ENCODE data around the gene TMEM98. TPM values are rescaled to one million over a fixed set of nuclear protein-coding genes. Genes with fewer than 3 reads are reported as not detected.
"Not testable (repeated sequence)": the region's sequence is repeated elsewhere in the genome, so short reads cannot be mapped to it uniquely, and the experiment has no call there.

Gene TMEM98
- total and polyA plus RNA-seq, 2 of the 8 experiments (the other 6 are each of a cell fraction or from before 2014, with no cell fraction given): 86.1 to 232 TPM

- TF ChIP-seq RAD21 (IDR thresholded peaks at IDR 0.05 in 1 of 2, conservative IDR thresholded peaks at IDR 0.05 in 1 of 2; ENCODE audit: low read depth in 2 of 2, low read length in 2 of 2) (no peak), POLR2A (IDR thresholded peaks at IDR 0.05; ENCODE audit: control extremely low read depth in 1 of 2, low read depth in 2 of 2, low read length in 2 of 2) (no peak), SUZ12 (IDR thresholded peaks at IDR 0.05; ENCODE audit: low read length) (no peak), ATF2 (IDR thresholded peaks at IDR 0.05; ENCODE audit: low read length) (no peak), ATF3 (IDR thresholded peaks at IDR 0.05; ENCODE audit: insufficient read depth, low read depth, low read length) (no peak), TCF12 (IDR thresholded peaks at IDR 0.05; ENCODE audit: low read depth, low read length) (no peak), TAF1 (IDR thresholded peaks at IDR 0.05; ENCODE audit: low read depth, low read length) (no peak), KDM4A (IDR thresholded peaks at IDR 0.05; ENCODE audit: low read depth, low read length, severe bottlenecking) (no peak), EZH2 (IDR thresholded peaks at IDR 0.05; ENCODE audit: low read depth, low read length, severe bottlenecking) (no peak)
Measured at GRCh38 chr17:32964541-32964940, 36.6 kb downstream of the TMEM98 start (continued).

- FAIRE-seq: not testable (repeated sequence)
Measured at GRCh38 chr17:32969231-32969630, 41.3 kb downstream of the TMEM98 start.

More at GRCh38 chr17:32969231-32969630, 41.3 kb downstream of the TMEM98 start:
- H3K36me3 ChIP-seq (ENCODE audit: control insufficient read depth in 2 of 4, insufficient read depth in 4 of 4, low read length in 3 of 4); H2BK12ac ChIP-seq (ENCODE audit: low read depth, low read length); H3K4ac ChIP-seq (replicated peaks; ENCODE audit: insufficient read length, low read depth, low read length); H3K27me3 ChIP-seq (replicated peaks in 1 of 4; ENCODE audit: control insufficient read depth in 3 of 4, extremely low read depth in 1 of 4, insufficient read depth in 3 of 4, low read length in 3 of 4); H3K9me3 ChIP-seq (ENCODE audit: insufficient read depth in 2 of 2, low read depth in 1 of 2, low read length in 1 of 2); H3K23me2 ChIP-seq (ENCODE audit: low read depth, low read length); H2AFZ ChIP-seq (ENCODE audit: low read length); H4K20me1 ChIP-seq (replicated peaks in 1 of 2; ENCODE audit: control insufficient read depth in 1 of 2, insufficient read depth in 2 of 2, low read length in 2 of 2); H2BK20ac ChIP-seq (ENCODE audit: low read length); H3K4me1 ChIP-seq (replicated peaks in 1 of 4; ENCODE audit: control insufficient read depth in 3 of 4, insufficient read depth in 4 of 4, low read length in 3 of 4); H3K27ac ChIP-seq (ENCODE audit: low read depth, low read length); POLR2A ChIA-PET (ENCODE audit: partially characterized antibody); CTCF ChIA-PET (ENCODE audit: partially characterized antibody); H3K56ac ChIP-seq (replicated peaks; ENCODE audit: insufficient read length, low read depth, low read length); H3K4me3 ChIP-seq (ENCODE audit: extremely low read depth in 1 of 4, insufficient read depth in 2 of 4, low read depth in 3 of 4, low read length in 4 of 4); H2BK5ac ChIP-seq (ENCODE audit: low read depth, low read length); H3K79me1 ChIP-seq (ENCODE audit: low read depth, low read length); H3K23ac ChIP-seq (ENCODE audit: insufficient read length); H3K18ac ChIP-seq (ENCODE audit: extremely low read depth, low read length); H2BK15ac ChIP-seq (ENCODE audit: low read length); H3K9ac ChIP-seq (replicated peaks in 1 of 4; ENCODE audit: extremely low read depth in 1 of 4, low read depth in 3 of 4, low read length in 3 of 4); H2BK120ac ChIP-seq (replicated peaks; ENCODE audit: low read depth, low read length); H4K5ac ChIP-seq (ENCODE audit: insufficient read length, low read depth, low read length); H4K8ac ChIP-seq (ENCODE audit: extremely low read depth, insufficient read depth, low read length); H3K14ac ChIP-seq (ENCODE audit: insufficient read length); H3K4me2 ChIP-seq (ENCODE audit: insufficient read depth in 1 of 2, low read depth in 2 of 2, low read length in 2 of 2); H4K91ac ChIP-seq (replicated peaks; ENCODE audit: insufficient read length, low read length); H3K79me2 ChIP-seq (ENCODE audit: control insufficient read depth in 1 of 2, insufficient read depth in 2 of 2, low read length in 2 of 2); H2AK5ac ChIP-seq (ENCODE audit: low read depth, low read length); DNase-seq (ENCODE audit: low read depth in 1 of 2, low spot score in 2 of 2): not testable (repeated sequence)
- WGBS, 2 experiments (ENCODE audit: extremely low coverage in 1 of 2, insufficient coverage in 1 of 2, insufficient read length in 1 of 2, insufficient replicate concordance in 2 of 2, low coverage in 1 of 2, low lambda C conversion rate in 2 of 2, missing lambda C conversion rate in 1 of 2): 94% methylated on average over 4 of the region's 4 CpGs; no CpG with 5 or more reads in 1 of the 2 experiments
